Hematopoietic multipotent progenitor cell treated with erythropoietin and hydrocortisone succinate and interleukin-3 and kit ligand, for 15 days (in vitro differentiated cells): ENCODE data around the gene NPC1.
"Not testable (repeated sequence)": the region's sequence is repeated elsewhere in the genome, so short reads cannot be mapped to it uniquely, and the experiment has no call there.

Source experiments
- DNase-seq: peaks from one replicate; pipeline ENCODE4 v3.0.0-alpha.2; 2015; ENCODE audit warnings: low spot score

The NPC1 gene

GRCh38 chr18:23523429-23524212, 62.7 kb downstream of the NPC1 start:
- no peak for DNase-seq

- no peak for DNase-seq
These were observed 64.4 kb downstream of the NPC1 start for GRCh38 chr18:23521907-23522306.

GRCh38 chr18:23521271-23521670, 65.0 kb downstream of the NPC1 start:
- no peak for DNase-seq

- no peak for DNase-seq
These were observed 66.6 kb downstream of the NPC1 start for GRCh38 chr18:23519734-23520133.

- peak; percentile 86 for DNase-seq
These were observed 70.3 kb downstream of the NPC1 start for GRCh38 chr18:23515911-23516546.

- DNase-seq, result no peak
These were observed 73.7 kb downstream of the NPC1 start for GRCh38 chr18:23512641-23513040.

- DNase-seq, result not testable (repeated sequence)
These were observed 74.1 kb downstream of the NPC1 start for GRCh38 chr18:23512216-23512615.

GRCh38 chr18:23510923-23511322, 75.4 kb downstream of the NPC1 start:
- not testable (repeated sequence) for DNase-seq

GRCh38 chr18:23506393-23506792, 79.9 kb downstream of the NPC1 start:
- DNase-seq, result no peak

GRCh38 chr18:23504720-23505119, 81.6 kb downstream of the NPC1 start:
- no peak for DNase-seq

- no peak for DNase-seq
These were observed 82.4 kb downstream of the NPC1 start for GRCh38 chr18:23503963-23504344.

GRCh38 chr18:23503038-23503962, 83.0 kb downstream of the NPC1 start, which contains the start of gene RMC1:
RMC1 (plus strand) TSS chr18:23503511; CDS start chr18:23503619, 108 bp downstream.
- DNase-seq, result peak; percentile 96

- DNase-seq, result no peak
These were observed 83.7 kb downstream of the NPC1 start for GRCh38 chr18:23502516-23503037.

GRCh38 chr18:23501626-23502025, 84.7 kb downstream of the NPC1 start:
- no peak for DNase-seq

GRCh38 chr18:23499291-23499781, 87.0 kb downstream of the NPC1 start:
- DNase-seq, result no peak

- peak; percentile 88 for DNase-seq
These were observed 87.4 kb downstream of the NPC1 start for GRCh38 chr18:23498877-23499276.

- DNase-seq, result no peak
These were observed 88.2 kb downstream of the NPC1 start for GRCh38 chr18:23498117-23498516.

- no peak for DNase-seq
These were observed 90.4 kb downstream of the NPC1 start for GRCh38 chr18:23495723-23496440.

GRCh38 chr18:23494992-23495391, 91.3 kb downstream of the NPC1 start:
- DNase-seq, result no peak

GRCh38 chr18:23493654-23494053, 92.7 kb downstream of the NPC1 start:
- DNase-seq, result no peak

GRCh38 chr18:23489586-23489985, 96.7 kb downstream of the NPC1 start:
- DNase-seq, result not testable (repeated sequence)
